Measurements from ENCODE around the gene ATP1A1.

ATP1A1 gene

GRCh38 chr1:116345011-116345410 is 28.0 kb upstream of the ATP1A1 start:
- DNase-seq (ENCODE audit: low read depth in 2 of 2) = no peak

DNA sequence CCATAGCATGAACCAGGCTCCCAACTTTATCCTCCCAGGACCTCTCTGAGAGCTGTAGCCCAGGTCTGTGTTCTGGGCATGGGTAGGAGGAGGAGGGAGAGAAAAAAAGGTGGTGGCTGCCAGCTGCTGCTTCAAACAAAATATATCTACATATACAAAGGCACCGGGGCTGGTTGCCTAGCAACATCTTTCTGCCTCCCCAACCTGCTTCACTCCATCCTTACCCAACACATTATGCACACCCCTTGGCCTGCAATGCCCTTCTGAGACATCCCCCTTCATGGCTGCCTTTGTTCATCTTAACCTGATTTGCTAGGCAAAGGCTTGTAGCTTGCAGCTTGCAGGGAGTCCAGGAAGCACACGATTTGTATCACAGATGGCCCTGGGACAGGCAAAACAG is 27.2 kb upstream of the ATP1A1 start:
- no peak for DNase-seq (ENCODE audit: low read depth in 2 of 2)

- no peak for DNase-seq (ENCODE audit: low read depth in 2 of 2)
Measured at GRCh38 chr1:116346943-116347673, 25.9 kb upstream of the ATP1A1 start.

- DNase-seq (ENCODE audit: low read depth in 2 of 2) = no peak
Measured at GRCh38 chr1:116347696-116348095, 25.3 kb upstream of the ATP1A1 start.

GRCh38 chr1:116350097-116350645 is 22.9 kb upstream of the ATP1A1 start:
- no peak for DNase-seq (ENCODE audit: low read depth in 2 of 2)

GRCh38 chr1:116351914-116352313 is 21.1 kb upstream of the ATP1A1 start:
- no peak for DNase-seq (ENCODE audit: low read depth in 2 of 2)

DNA sequence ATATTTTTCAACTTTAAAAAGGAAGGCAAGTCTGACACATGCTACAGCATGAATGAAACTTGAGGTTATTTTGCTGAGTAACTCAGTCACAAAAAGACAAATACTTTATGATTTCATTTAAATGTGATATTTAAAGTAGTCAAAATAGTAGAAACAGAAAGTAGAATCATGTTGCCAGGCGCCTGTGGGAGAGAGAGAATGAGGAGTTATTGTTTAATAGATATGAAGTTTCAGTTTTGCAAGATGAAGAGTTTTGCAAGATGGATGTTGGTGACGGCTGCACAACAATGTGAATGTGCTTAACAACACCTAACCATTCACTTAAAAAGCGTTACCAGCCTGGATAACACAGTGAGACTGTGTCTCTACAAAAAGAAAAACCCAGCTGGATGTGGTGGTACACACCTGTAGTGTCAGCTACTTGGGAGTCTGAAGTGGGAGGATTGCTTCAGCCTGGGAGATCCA is 20.7 kb upstream of the ATP1A1 start:
- no peak for DNase-seq (ENCODE audit: low read depth in 2 of 2)

GRCh38 chr1:116353155-116353554 is 19.9 kb upstream of the ATP1A1 start:
- no peak for DNase-seq (ENCODE audit: low read depth in 2 of 2)

DNA sequence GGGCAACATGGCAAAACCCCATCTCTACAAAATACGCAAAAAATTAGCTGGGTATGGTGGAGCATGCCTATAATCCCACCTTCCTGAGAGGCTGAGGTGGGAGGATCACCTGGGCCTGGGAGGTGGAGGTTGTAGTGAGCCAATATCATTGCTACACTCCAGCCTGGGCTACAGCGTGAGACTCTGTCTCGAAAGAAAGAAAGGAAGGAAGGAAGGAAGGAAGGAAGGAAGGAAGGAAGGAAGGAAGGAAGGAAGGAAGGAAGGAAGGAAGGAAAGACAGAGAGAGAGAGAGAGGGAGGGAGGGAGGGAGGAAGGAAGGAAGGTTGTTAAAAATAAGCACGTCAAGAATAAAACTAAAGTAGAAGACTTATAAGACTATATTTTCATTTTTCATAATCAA is 17.0 kb upstream of the ATP1A1 start:
- no peak for DNase-seq (ENCODE audit: low read depth in 2 of 2)

DNA sequence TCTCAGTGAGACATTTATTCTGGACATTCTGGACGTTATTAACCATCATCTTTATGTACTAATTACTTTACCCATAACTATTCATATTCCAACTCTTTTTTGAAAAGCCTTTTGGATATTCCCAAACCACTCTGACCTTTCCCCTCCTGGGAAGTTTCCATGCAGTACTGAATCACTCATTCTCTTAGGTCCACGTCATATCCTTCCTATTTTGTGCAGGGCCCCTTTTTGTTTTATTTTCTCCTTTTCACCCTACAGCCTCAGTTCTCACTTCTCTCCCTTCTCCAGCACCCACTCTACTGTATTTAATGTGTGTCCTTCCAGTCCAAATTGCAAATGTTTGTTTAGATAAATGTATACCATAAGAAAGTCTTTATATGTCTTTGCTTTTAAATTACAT is 16.4 kb upstream of the ATP1A1 start:
- no peak for DNase-seq (ENCODE audit: low read depth in 2 of 2)

GRCh38 chr1:116357487-116357886 is 15.6 kb upstream of the ATP1A1 start:
- no peak for DNase-seq (ENCODE audit: low read depth in 2 of 2)

DNA sequence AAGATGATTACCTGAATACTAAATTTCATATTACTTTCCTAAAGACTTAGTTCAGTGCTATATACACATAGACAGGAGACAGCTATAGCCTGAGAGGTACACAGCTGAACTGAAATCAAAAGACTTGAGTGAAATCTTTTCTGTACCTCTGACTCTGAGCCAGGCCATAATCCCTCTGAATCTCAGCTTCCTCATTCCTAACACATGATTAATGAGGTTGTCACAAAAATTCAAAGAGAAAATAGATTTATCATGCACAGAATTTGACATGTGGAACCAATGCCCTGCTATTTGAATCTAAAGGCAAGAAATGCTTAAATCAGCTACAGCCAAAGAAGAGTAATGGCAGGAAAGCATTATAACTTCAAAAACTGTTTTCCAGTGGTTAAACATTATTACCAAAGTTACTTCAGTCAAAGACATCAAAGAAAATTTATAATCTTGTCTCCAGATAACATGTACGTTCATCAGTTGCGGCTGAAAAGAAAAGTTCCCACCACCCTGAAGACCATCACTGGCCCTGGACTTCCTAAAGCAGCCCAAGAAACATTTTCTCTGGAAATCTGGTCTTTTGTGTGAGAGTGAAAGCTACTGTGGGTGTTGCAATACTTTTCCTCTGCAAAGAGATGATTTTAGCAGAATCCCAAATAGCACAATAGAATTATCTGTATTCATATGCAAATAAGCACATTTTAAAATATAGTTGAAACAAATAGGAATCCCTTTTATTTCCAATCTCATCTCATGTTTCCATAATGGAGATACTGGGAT is 13.8 kb upstream of the ATP1A1 start:
- DNase-seq (ENCODE audit: low read depth in 2 of 2) = no peak

DNA sequence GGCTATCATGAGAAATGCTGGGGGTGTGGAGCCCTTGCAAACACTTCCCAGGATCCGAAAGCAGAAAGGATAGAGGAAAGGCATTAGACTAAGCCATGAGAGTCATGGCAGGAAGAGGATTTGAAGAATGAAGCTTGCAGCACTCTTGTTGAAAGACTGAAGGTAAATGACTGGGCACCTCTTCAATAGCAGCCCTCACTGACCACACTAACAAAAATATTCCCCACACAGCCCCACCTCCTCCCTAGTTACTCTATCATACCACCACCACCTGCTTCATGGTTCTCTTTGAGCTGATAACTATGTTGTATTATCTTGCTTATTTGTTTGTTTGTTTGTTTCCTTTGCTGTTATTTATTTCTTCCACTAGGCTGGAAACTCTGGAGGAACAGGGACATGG is 13.2 kb upstream of the ATP1A1 start:
- no peak for DNase-seq (ENCODE audit: low read depth in 2 of 2)

DNA sequence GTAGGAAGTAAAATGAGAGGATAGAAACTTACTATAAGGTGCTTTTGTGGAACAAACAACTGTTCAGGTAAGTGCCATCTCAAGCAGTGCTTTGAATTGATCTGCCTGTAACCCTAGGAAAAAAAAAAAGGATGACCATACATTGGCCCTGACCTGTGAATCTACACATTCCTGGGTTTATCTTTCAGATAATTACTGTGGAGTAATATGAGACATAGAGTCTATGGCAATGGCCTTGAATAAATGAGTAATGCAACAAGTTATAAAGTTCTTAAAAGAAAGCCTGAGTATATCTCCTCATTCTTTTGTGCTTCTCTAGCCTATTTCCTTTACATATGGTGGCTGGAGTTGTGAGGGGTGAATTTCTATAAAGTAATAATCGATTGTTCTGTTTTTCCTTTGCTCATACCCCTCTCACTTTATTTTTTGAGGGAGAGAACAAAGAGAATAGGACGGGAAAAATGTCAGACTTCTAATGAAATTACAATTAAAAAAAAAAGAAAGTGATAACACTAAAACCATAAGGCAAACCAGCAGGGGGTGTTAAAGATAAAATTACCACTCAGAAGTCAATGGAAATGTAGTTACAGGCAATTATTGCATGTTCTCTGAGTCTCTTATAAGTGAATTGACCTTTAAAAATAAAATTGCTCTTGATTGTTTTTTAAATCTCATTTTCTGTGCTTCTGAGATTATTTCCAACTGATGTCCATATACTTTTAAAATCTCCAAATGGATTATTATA is 12.4 kb upstream of the ATP1A1 start:
- DNase-seq (ENCODE audit: low read depth in 2 of 2) = no peak

GRCh38 chr1:116361648-116362047 is 11.4 kb upstream of the ATP1A1 start:
- DNase-seq (ENCODE audit: low read depth in 2 of 2) = no peak

DNA sequence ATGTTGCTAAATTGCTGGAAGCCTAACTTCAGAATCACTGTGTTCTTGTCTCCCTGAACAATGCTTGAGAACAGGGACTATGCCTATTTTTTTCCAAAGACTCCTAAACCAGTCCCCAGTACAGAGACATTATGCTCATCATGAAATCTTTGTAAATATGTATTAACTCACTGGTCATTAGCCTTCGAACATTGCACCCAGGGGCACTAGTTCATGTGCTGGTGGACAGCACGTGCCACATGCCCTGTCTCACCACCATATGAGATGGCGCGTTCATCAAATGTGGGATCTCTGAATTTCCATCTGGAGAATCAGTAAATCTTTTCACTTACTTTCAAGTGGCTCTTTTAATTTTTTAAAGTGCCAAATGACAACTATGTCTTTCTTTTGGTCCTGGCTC is 11.0 kb upstream of the ATP1A1 start:
- DNase-seq (ENCODE audit: low read depth in 2 of 2) = no peak

- no peak for DNase-seq (ENCODE audit: low read depth in 2 of 2)
Measured at GRCh38 chr1:116365353-116365780, 7.7 kb upstream of the ATP1A1 start.

DNA sequence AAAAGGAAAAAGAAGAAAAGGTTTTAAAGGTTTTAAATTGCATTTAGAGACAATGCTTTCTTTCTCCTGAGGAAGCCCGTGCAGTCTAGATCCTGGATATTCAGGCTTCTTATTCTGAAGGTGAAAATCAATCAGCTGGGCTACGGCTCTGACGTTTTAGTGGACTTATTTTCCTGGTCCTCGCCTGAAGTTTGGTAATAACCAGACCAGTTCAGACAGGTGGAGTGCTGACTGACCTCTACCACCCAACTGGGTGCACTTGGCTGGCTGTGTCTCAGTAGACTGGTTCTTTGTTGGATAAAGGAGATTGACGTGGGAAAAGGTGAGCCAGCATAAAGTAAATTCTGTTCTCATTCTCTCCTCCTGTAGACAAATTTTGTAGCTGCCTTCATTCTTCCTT is 7.2 kb upstream of the ATP1A1 start:
- no peak for DNase-seq (ENCODE audit: low read depth in 2 of 2)

GRCh38 chr1:116367256-116367945 is 5.6 kb upstream of the ATP1A1 start:
- DNase-seq (ENCODE audit: low read depth in 2 of 2) = no peak

DNA sequence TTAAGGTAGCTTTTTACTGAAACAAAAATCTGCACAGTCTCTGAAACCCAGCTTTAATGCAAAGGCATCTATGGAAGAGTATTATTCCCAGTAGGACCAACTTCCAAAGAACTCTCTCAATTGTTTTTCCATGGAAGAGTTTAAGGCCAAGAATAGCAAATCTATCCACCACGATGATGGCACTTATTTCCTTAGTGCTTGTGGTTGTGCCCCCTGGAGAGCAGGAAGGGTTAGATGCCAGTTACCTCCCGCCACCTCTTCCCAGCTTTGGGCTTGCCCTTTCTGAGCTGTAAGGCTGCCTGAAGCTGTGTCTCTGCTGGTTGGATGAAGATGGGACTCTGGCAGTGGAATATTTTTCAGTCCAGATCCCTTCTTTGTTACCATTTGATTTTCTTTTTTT is 4.8 kb upstream of the ATP1A1 start:
- DNase-seq (ENCODE audit: low read depth in 2 of 2) = no peak

GRCh38 chr1:116370181-116370580 is 2.9 kb upstream of the ATP1A1 start:
- DNase-seq (ENCODE audit: low read depth in 2 of 2) = no peak

- DNase-seq (ENCODE audit: low read depth in 2 of 2) = no peak
Measured at GRCh38 chr1:116371752-116372151, 1.3 kb upstream of the ATP1A1 start.

Measured in activated CD8-positive, alpha-beta memory T cell treated with anti-CD3 and anti-CD28 coated beads for 4 hours (primary cell).